HG02981 (cell line): ENCODE results near the gene KIRREL3.
"Not testable (repeated sequence)": the region's sequence is repeated elsewhere in the genome, so short reads cannot be mapped to it uniquely, and the experiment has no call there.

ENCODE experiments used
- ATAC-seq: cut with Tn5 transposase; IDR thresholded peaks from one replicate; pipeline ENCODE4 v1.9.1; 2021; ENCODE audit warnings: mild to moderate bottlenecking, moderate library complexity; ENCODE audit not compliant: unreplicated experiment

The KIRREL3 gene

GRCh38 chr11:126959700-126960099 is 40.9 kb downstream of the KIRREL3 start:
- ATAC-seq: no peak

- ATAC-seq: no peak
Observed at GRCh38 chr11:126956635-126957034, 43.9 kb downstream of the KIRREL3 start.

- ATAC-seq: not testable (repeated sequence)
Observed at GRCh38 chr11:126952533-126952932, 48.0 kb downstream of the KIRREL3 start.

GRCh38 chr11:126951465-126951864 is 49.1 kb downstream of the KIRREL3 start:
- ATAC-seq: no peak

DNA sequence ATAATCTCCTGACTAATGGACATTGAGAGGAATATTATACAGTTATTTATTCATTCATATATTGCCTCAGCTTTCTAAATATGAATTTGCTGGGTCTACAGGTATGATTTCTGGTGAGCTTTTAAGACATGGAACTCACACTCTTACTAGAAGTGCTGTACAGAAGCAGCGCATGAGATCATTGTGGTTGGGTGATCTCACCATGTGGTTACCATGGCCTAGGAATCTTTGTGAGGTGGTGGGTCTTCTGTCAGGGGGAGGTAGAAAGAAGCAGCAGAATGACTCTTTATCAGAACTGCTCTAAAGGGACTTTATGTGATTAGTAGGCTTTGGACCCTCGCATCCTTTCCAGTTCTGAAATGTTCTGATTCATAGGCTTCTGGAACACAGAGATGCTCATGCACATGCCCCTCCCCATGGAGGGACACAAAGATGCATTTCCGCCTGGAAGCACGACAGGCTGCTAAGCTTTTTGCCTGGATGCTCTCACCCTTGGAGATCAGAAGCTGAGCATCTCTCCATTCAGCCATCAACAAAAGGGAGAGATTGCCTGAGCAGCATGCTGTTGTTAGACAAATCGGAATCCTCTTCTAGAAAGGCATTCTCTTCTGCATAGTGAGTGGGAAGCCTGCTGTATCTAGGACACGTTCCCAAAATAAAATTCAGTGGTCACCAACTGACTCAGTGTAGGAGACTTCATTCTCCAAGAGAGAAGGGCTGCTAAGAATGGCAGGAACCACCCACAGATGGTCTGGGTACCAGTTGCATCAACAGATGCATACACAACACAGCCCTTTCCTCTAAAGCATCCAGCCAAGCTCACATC is 51.3 kb downstream of the KIRREL3 start:
- ATAC-seq: no peak

- no peak for ATAC-seq
Observed at GRCh38 chr11:126948563-126948962, 52.0 kb downstream of the KIRREL3 start.

GRCh38 chr11:126945319-126945718 is 55.3 kb downstream of the KIRREL3 start:
- no peak for ATAC-seq

DNA sequence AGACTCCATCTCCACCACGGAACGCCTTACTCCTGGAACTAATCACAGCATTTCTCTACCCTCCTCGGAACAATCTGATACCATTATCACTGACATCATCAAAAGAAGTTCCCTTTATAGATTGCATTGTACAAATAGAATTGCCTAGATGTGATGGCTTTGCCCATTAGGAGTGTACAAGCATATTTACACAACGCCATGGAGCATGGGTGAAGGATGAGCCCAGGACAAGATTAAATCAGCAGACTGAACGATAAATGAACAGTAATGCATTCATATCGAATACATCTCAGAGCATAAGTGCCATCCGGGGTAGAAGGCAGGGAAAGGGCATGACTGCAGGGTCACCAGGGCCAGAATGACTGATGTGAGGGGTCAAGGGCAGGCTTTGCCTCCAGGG is 57.3 kb downstream of the KIRREL3 start:
- no peak for ATAC-seq

GRCh38 chr11:126942146-126942545 is 58.4 kb downstream of the KIRREL3 start:
- no peak for ATAC-seq

GRCh38 chr11:126939552-126939951 is 61.0 kb downstream of the KIRREL3 start:
- no peak for ATAC-seq

DNA sequence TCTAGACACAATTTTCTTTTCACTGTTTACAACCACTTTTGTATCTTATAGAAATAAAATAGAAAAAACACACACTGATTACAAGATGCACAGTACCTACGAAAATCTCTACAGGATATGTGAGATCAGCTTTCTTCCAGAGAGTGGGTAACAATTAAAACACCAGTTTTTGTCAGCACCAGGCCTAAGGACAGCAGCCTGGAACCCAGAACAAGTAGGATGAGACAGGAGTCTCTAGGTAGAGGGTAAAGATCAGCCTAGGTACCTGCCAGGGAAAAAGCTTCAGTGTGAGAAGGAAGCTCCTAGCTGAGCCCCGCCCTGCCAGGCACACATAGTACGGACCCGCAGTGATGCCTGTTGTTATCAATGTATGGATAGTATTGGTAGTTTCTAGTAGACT is 61.9 kb downstream of the KIRREL3 start:
- ATAC-seq: no peak

DNA sequence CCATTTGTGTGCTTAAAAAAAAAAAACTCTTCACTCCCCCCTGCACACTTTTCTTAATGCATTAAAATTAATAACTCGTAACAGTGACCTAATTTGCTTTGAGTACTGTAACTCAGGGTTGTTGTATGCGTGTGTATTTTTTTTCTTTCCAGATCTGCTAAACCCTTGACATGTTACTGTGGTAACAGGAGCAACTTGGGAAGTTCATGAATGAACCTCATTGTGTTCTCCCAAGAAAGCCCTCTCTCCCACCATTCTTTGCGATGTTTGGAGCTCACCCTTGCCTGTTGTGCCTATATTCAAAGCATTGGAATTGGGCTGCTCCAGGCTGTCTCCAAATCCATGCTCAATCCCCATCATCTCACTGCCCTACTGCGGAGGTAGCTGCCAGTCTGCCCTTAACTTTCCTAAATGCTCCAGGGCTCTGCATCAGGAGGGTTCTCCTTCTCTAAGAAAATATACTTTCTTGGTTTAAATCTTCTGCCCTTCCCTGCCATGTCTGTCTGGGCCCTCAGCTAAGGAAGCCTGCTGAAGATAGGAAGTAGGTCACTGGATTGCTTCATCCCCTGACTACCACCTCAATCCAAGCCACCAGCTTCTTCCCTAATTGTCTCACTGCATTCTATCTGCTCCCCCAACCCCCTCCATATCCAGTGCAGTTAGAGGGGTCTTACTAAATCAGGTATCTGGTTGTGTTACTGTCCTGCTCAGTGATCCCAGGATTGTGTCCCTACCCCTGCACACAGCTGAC is 70.3 kb downstream of the KIRREL3 start:
- ATAC-seq: no peak

- ATAC-seq: no peak
Observed at GRCh38 chr11:126929179-126930061, 71.2 kb downstream of the KIRREL3 start.

GRCh38 chr11:126927623-126928022 is 72.9 kb downstream of the KIRREL3 start:
- ATAC-seq: no peak

DNA sequence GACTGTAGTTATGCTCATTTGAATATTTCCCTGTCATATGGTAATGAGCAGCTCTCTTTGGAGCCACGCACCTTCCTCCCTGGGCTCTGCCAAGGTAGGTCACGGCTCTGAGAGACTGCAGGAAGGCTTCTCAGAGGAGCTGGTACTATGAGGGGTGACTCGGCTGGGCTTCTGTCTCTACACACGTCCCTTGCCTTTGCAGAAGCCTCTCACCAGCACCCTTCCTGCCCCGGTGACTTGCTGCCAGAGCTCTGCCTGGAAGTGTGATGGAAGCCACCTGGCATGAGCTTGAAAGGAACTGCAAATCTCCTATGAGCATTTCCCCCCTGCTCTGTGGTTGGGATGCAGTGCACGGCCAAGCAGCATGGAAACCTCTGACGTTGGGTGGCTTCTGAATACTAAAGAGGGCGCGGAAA is 74.2 kb downstream of the KIRREL3 start:
- ATAC-seq: no peak

- no peak for ATAC-seq
Observed at GRCh38 chr11:126925321-126926093, 75.1 kb downstream of the KIRREL3 start.

DNA sequence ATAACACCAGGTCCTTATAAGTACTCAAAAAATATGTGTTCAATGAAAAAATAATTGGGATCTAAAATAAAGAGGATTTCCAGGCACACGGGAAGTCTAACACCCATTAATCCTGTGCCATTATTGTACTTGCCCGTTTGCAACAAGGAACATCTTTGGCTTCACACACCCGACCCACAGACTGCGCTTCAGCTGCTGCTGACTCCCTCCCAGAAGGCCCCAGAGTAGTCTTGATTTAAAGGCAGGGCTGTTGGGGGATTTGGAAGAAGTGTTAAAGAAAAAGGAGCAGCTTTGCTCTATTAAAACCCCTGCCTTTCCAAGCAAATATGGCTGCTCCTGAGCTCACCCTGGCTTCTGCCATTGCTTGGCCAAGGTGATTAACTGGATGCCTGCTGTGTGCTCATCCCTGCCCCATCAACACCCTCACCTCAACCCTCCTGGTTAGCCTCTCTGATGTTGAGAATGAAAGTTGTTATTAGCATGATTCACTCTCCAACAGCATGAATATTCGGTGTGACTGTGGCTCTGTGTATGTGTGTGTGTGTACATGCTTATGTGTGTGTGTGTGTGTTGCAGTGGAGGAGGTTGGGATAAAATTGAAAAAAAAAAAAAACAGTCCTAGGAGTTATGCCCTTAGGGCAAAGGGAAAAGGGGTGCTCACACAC is 76.1 kb downstream of the KIRREL3 start:
- ATAC-seq: no peak

DNA sequence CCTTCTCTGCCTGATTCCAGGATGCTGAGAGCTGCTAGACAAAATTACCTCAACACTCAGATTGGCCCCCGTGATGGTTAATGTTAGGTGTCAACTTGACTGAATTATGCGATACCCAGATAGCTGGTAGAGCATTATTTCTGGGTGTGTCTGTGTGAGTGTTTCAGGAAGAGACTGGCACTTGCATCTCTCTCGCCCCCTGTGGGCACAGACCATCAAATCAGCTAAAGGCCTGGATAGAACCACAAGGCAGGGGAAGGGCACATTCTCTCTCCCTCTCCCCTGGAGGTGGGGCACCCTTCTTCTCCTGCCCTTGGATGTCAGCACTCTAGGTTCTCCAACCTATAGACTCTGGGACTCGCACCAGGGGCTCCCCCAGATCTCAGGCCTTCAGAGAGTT is 79.7 kb downstream of the KIRREL3 start:
- no peak for ATAC-seq

GRCh38 chr11:126919147-126919823 is 81.3 kb downstream of the KIRREL3 start:
- ATAC-seq: peak; percentile 50
